ENCODE results near the gene ZNRF2.
"Not testable (repeated sequence)": the region's sequence is repeated elsewhere in the genome, so short reads cannot be mapped to it uniquely, and the experiment has no call there.

- not testable (repeated sequence) for TF ChIP-seq POLR2A, CTCF, EP300 (IDR thresholded peaks at IDR 0.05)
Measured at GRCh38 chr7:30265189-30265588, 19.2 kb upstream of the ZNRF2 start.
